HG03064 (cell line): ENCODE measurements around the gene CLDN18.

Experiments
- ATAC-seq: cut with Tn5 transposase; IDR thresholded peaks from one replicate; pipeline ENCODE4 v1.9.1; 2021; ENCODE audit warnings: low read depth; ENCODE audit not compliant: unreplicated experiment

The CLDN18 gene

GRCh38 chr3:138009476-138010272 lies at the start of gene CLDN18:
CLDN18 (plus strand) TSS chr3:138010165; CDS start chr3:138010226, 61 bp downstream.
- ATAC-seq = no peak

GRCh38 chr3:137962251-137962650 lies 47.7 kb upstream of the CLDN18 start:
- ATAC-seq = no peak

- no peak for ATAC-seq
These were observed 46.5 kb upstream of the CLDN18 start for GRCh38 chr3:137963463-137963862.

- ATAC-seq = peak; percentile 84
These were observed 38.8 kb upstream of the CLDN18 start for GRCh38 chr3:137970914-137971831.

- no peak for ATAC-seq
These were observed 37.6 kb upstream of the CLDN18 start for GRCh38 chr3:137972396-137972795.

- no peak for ATAC-seq
These were observed 31.6 kb upstream of the CLDN18 start for GRCh38 chr3:137978328-137978727.

GRCh38 chr3:137987723-137988122 lies 22.2 kb upstream of the CLDN18 start:
- ATAC-seq = no peak

- ATAC-seq = peak; percentile 79
These were observed 21.8 kb upstream of the CLDN18 start for GRCh38 chr3:137988152-137988551.

GRCh38 chr3:137988982-137989381 lies 21.0 kb upstream of the CLDN18 start:
- peak; percentile 56 for ATAC-seq

- ATAC-seq = no peak
These were observed 19.5 kb upstream of the CLDN18 start for GRCh38 chr3:137990427-137990826.

- no peak for ATAC-seq
These were observed 17.4 kb upstream of the CLDN18 start for GRCh38 chr3:137992592-137992991.

GRCh38 chr3:137998121-137999042 lies 11.6 kb upstream of the CLDN18 start:
- no peak for ATAC-seq

GRCh38 chr3:138003069-138003468 lies 6.9 kb upstream of the CLDN18 start:
- ATAC-seq = no peak

GRCh38 chr3:138005627-138006026 lies 4.3 kb upstream of the CLDN18 start:
- ATAC-seq = no peak

GRCh38 chr3:138007898-138008297 lies 2.1 kb upstream of the CLDN18 start:
- no peak for ATAC-seq

GRCh38 chr3:138010273-138010590 lies 267 bp downstream of the CLDN18 start:
- no peak for ATAC-seq

- ATAC-seq = no peak
These were observed 1.8 kb downstream of the CLDN18 start for GRCh38 chr3:138011722-138012121.

GRCh38 chr3:138012526-138012925 lies 2.6 kb downstream of the CLDN18 start:
- no peak for ATAC-seq

- ATAC-seq = no peak
These were observed 6.1 kb downstream of the CLDN18 start for GRCh38 chr3:138016065-138016464.

GRCh38 chr3:138019281-138020069 lies 9.5 kb downstream of the CLDN18 start:
- no peak for ATAC-seq
